Esophagus squamous epithelium (tissue), 4 donors: ENCODE measurements around the gene SFXN5.

Source experiments
- POLR2A ChIP-seq, 4 donors: fragments of 450-650 bp; IDR thresholded peaks; one replicate each; pipeline ENCODE4 v1.6.1; 2017; ENCODE audit warnings: antibody characterized with exemption in 4 of 4, mild to moderate bottlenecking in 4 of 4, moderate library complexity in 3 of 4
- TF ChIP-seq, protein P1 (sequence below), 6 experiments: fragments of 450-650 bp in 4 of 6; fragments of 200-600 bp in 2 of 6; sonication (generic) in 2 of 6; IDR thresholded peaks; one replicate each; pipeline ENCODE4 v1.5.1; 2016 to 2019; ENCODE audit warnings: antibody characterized with exemption in 6 of 6, mild to moderate bottlenecking in 4 of 6, moderate library complexity in 4 of 6

- TF ChIP-seq POLR2A (IDR thresholded peaks at IDR 0.05): no peak
- TF ChIP-seq, protein P1, sequence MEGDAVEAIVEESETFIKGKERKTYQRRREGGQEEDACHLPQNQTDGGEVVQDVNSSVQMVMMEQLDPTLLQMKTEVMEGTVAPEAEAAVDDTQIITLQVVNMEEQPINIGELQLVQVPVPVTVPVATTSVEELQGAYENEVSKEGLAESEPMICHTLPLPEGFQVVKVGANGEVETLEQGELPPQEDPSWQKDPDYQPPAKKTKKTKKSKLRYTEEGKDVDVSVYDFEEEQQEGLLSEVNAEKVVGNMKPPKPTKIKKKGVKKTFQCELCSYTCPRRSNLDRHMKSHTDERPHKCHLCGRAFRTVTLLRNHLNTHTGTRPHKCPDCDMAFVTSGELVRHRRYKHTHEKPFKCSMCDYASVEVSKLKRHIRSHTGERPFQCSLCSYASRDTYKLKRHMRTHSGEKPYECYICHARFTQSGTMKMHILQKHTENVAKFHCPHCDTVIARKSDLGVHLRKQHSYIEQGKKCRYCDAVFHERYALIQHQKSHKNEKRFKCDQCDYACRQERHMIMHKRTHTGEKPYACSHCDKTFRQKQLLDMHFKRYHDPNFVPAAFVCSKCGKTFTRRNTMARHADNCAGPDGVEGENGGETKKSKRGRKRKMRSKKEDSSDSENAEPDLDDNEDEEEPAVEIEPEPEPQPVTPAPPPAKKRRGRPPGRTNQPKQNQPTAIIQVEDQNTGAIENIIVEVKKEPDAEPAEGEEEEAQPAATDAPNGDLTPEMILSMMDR (IDR thresholded peaks at IDR 0.05): no peak
These were observed 28.0 kb upstream of the SFXN5 start for GRCh38 chr2:73099486-73099885.
